Stimulated activated CD8-positive, alpha-beta memory T cell treated with anti-CD3 and anti-CD28 coated beads, Interleukin-12 subunit alpha, Interleukin-12 subunit beta, amount 100 ng/mL, for 4 hours (primary cell): ENCODE measurements around the gene VMP1.
"Not testable (repeated sequence)": the region's sequence is repeated elsewhere in the genome, so short reads cannot be mapped to it uniquely, and the experiment has no call there.

Source experiments
- DNase-seq: peaks from one replicate; pipeline ENCODE4 v3.0.0-alpha.2; 2020; ENCODE audit warnings: low read depth

VMP1 gene

GRCh38 chr17:59755069-59755468, 47.6 kb downstream of the VMP1 start:
- not testable (repeated sequence) for DNase-seq

DNA sequence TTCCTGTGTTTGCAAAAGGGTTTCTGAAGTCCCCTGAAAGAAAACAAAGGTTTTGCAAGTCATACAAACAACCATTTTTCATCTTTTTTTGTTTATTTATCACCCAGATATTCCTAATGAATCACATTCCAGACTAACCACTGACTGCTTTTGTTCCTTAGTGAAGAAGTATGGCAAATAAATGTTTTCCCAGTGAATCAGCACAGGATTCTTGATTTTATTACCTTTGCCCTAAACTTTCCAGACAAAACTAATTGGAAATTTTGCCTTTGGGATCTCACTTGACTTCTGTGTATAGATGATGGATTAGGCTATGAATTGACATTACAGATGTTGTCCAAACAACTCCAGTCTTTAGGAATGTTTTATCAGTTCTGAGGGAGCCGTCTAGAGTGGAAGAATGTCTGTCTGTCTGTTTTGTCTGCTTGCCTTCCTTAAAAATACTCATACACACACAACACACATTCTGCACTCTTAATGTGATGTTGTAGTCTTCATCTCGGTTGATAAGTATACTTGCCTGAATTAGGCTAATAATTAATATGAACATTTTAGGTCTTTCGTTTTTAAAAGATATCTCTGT, 48.9 kb downstream of the VMP1 start:
- DNase-seq = no peak

DNA sequence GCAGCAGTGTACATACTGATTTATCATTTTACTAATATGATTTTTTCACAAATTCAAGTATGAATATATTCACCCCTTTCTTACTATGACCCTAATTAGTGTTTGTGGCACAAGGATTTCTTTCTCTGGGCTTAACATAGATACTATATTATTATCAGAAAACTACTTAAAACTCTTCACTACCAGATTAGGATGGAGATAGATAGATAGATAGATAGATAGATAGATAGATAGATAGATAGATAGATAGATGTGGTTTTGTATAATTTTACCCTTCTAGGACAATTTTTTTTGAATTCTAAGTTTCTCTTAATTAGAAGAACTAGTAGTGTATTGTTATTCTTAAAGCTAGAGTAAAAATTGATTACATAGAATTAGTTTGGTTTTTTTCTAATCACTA, 49.6 kb downstream of the VMP1 start:
- no peak for DNase-seq

DNA sequence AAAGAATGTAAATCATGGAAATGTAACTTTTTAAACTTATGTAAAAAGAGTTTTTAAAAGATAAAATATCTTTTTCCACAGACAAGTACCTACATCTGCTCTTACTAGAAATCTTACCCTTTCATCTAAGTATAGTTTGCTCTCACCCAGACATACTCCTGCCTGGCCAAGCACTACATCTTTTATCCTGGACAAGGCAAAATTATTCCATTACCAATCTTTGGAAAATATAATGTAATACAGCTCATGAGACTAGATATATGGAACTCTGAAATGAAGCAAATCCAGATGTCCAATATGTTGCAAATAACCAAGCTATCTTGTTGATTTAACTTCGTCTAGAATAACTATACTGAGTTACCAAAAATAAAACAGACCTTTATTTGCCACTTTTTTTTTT, 50.0 kb downstream of the VMP1 start:
- no peak for DNase-seq

GRCh38 chr17:59757881-59758385, 50.5 kb downstream of the VMP1 start:
- no peak for DNase-seq

DNA sequence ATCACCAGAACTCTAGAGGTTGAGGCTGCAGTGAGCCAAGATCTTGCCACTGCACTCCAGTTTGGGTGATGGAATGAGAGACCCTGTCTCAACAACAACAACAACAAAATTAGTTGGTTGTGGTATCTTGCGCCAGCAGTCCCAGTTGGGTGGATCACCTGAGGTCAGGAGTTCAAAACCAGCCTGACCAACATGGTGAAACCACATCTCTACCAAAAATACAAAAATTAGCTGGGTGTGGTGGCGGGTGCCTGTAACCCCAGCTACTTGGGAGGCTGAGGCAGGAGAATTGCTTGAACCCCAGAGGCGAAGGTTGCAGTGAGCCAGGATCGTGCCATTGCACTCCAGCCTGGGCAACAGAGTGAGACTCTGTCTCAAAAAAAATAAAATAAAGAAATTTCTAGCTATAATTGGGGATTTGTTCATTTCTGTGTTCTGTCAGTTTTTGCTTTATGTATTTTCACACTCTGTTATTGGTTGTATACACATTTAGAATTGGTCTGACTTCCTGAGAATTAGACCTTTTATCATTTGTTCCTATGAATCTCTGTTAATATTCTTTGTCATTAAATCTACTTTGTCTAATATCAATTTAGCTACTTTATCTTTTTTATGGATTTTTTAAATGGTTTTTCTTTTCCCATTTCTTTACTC, 51.7 kb downstream of the VMP1 start:
- DNase-seq = not testable (repeated sequence)

- no peak for DNase-seq
These were observed 52.7 kb downstream of the VMP1 start for GRCh38 chr17:59760160-59760559.

- no peak for DNase-seq
These were observed 54.1 kb downstream of the VMP1 start for GRCh38 chr17:59761385-59762048.

GRCh38 chr17:59762049-59762823, 54.8 kb downstream of the VMP1 start:
- DNase-seq = no peak

GRCh38 chr17:59762824-59763374, 55.4 kb downstream of the VMP1 start:
- no peak for DNase-seq

GRCh38 chr17:59763861-59764260, 56.4 kb downstream of the VMP1 start:
- DNase-seq = no peak

DNA sequence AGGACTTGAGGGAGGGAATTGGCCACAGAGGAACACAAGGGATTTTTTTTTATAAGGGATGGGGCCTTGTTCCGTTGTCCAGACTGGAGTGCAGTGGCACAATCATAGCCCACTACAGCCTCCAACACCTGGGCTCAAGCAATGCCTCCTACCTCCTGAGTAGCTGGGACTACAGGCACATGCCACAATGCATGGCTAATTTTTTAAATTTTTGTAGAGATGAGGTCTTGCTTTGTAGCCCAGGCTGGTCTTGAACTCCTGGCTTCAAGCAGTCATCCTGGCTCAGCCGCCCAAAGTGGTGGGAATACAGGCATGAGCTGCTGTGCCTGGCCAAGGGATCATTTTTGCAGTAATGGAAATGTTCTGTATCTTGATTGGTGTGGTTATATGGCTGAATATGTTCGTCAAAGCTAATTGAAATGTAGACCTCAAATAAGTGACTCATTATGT, 56.9 kb downstream of the VMP1 start:
- DNase-seq = no peak

DNA sequence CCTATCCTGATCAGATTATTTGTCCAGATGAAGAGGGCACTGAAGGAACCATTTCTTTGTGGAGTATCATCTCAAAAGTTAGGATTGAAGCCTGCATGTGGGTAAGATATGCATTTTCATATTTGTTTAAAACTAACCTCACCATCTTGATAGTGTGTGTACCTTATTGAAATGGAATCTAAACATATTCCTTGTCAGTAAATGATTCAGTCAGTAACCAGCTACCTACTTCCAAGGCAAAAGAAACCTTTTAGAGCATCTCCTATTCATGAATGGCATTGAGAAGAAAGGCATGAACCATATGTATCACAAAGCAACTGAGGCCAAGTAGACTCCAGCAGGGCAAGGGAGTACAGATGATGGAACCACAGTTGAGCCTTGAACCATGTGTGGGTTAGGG, 57.6 kb downstream of the VMP1 start:
- no peak for DNase-seq

DNA sequence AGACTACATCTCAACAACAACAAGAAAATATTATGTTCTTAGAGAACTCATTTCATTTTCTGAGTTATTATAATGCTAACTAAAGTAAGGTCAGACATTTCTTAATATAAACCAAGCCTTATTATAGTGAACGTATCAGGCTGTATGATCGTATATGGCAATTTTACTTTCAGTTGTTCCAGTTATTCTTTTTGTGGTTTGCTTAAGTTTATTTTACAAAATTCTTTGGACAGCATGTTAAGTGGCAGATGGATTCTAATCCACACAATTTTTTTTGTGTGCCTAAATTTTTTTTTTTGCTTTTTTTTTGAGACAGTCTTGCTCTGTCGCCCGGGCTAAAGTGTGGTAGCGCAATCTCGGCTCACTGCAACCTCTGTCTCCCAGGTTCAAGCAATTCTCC, 59.0 kb downstream of the VMP1 start:
- no peak for DNase-seq

DNA sequence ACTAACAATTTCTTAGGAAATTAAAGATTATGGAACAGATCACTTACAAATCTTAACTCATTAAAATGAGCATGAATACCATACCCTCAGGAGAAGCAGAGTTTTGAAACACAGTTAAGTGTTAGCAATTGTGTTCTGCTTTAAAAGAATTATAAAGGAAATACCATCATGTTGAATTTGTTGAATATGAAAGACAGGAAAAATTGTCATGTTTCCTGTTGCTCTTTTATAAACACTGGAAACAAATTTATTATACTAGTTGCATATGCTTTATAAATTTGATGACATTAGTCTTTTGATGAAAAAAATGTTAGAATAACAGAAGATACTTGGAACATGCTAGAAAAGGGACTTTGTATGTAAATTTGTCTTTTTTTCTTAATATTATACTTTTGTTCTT, 59.7 kb downstream of the VMP1 start:
- no peak for DNase-seq

DNA sequence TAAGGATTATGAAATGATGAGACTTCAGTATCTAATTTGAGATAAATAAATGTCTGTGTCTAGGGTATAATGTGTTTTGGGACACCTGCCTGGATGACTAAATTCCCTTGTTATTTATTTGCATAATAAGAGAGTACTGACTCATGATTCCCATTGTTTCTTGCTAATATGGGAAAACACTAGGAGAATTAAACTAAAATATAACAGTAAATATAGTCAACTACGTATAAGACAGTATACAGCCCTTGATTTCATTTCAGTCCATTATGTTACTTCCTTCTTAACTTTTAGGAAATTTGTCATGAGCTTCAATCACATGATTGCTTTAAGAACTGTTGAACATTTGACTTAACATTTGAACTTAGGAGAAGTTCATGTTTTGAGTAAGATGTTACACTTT, 62.4 kb downstream of the VMP1 start:
- no peak for DNase-seq

DNA sequence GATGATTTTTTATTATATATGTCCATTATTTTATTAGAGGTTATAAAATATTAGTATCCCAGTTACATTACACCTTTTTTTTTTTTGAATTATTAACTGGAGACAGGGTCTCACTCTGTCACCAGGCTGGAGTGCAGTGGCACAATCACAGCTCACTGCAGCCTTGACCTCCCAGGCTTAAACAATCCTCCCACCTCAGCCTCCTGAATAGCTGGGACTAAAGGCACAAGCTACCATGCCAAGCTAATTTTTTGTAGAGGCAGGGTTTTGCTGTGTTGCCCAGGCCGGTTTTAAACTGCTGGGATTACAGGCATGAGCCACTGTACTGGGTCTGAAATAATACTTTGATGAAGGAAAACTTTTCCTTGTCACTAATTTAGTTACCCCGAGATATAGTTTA, 63.6 kb downstream of the VMP1 start:
- DNase-seq = no peak

- DNase-seq = no peak
These were observed 68.4 kb downstream of the VMP1 start for GRCh38 chr17:59775786-59776350.

GRCh38 chr17:59776577-59776976, 69.1 kb downstream of the VMP1 start:
- no peak for DNase-seq

GRCh38 chr17:59777033-59777432, 69.6 kb downstream of the VMP1 start:
- no peak for DNase-seq

DNA sequence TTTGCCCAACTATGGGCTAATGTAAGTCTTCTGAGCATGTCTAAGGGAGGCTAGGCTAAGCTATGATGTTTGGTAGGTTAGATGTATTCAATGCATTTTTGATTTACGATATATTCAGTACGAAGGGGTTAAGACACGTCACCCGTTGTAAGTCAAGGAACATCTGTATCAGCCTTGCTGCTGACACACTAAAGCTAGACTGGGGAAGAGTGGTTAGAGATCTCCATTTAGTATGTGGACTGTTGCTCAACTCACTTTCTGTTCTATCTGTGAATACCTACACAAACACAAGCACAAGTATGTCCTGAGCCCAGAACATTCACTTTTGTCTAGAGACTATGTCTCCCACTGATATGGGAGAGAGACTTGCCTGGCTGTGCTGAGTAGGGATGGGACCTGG, 71.5 kb downstream of the VMP1 start:
- DNase-seq = no peak

DNA sequence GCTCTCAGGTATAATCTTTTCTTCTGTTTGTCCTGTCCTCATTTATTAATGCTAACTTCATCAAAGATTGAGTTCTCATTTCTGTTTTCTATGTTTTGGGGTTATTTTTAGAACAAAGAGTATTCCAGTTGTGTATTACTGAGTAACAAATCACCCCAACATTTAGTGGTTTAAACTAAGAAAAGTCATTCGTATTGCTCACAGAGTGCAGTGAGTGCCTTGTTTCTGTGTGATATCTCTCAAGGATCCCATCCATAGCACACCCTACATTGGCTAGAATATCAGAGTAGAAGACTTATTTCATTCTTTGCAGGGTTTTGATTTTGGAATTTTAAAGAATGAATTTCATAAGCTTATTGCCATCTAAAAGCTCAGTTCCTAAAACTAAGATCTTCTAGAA, 72.1 kb downstream of the VMP1 start:
- DNase-seq = no peak
